PC-3 (cell line): ENCODE measurements around the gene SUMO3. TPM values are rescaled to one million over a fixed set of nuclear protein-coding genes. Genes with fewer than 3 reads are reported as not detected.

Experiments
- ATAC-seq: fragments of 200-7000 bp; cut with Tn5 transposase; 2 replicates; pipeline ENCODE4 v1.9.1; 2020; ENCODE audit warnings: mild to moderate bottlenecking, moderate library complexity
- BruUV-seq: library from RNA; stranded (reverse); fragments of 400-500 nt; replicated peaks from 2 replicates; lab custom pipeline; 2021; lab: Mats Ljungman, UMichigan
- CTCF ChIA-PET: fragments of 300-600 bp; sonication (Branson Sonifier 250); formaldehyde crosslinking; loops from one replicate; lab custom pipeline; 2022; ENCODE audit warnings: antibody characterized with exemption; lab: Charles Lee
- POLR2A ChIA-PET: fragments of 300-600 bp; sonication (Branson Sonifier 250); formaldehyde crosslinking; loops from one replicate; lab custom pipeline; 2022; ENCODE audit warnings: antibody characterized with exemption; ENCODE audit not compliant: unreplicated experiment; lab: Charles Lee
- DNase-seq: peaks from one replicate; pipeline ENCODE4 v3.0.0-alpha.2; 2015
- H2AFZ ChIP-seq: fragments of 300-600 bp; sonication (generic); 2 replicates; pipeline ENCODE4 v1.6.0; 2016; ENCODE audit warnings: antibody characterized with exemption, low read length
- H3F3A ChIP-seq: fragments of 300-600 bp; sonication (generic); one replicate; pipeline ENCODE4 v1.6.0; 2017; ENCODE audit warnings: antibody characterized with exemption, low read length, control low read depth, mild to moderate bottlenecking; ENCODE audit not compliant: unreplicated experiment
- H3K27ac ChIP-seq: fragments of 300-600 bp; sonication (generic); 2 replicates; pipeline ENCODE4 v1.5.1; 2016; ENCODE audit warnings: mild to moderate bottlenecking, low read length
- H3K27me3 ChIP-seq: fragments of 300-600 bp; sonication (generic); 2 replicates; pipeline ENCODE4 v1.6.1; 2016; ENCODE audit warnings: low read length, mixed read lengths
- H3K36me3 ChIP-seq: fragments of 300-600 bp; sonication (generic); 2 replicates; pipeline ENCODE4 v1.6.1; 2016; ENCODE audit warnings: low read depth, mixed run types, low read length, mixed read lengths
- H3K4me1 ChIP-seq: fragments of 300-600 bp; sonication (generic); 2 replicates; pipeline ENCODE4 v1.5.1; 2016; ENCODE audit warnings: low read length; ENCODE audit not compliant: insufficient read depth
- H3K4me2 ChIP-seq: fragments of 300-600 bp; sonication (generic); 2 replicates; pipeline ENCODE4 v1.6.0; 2016; ENCODE audit warnings: low read length
- H3K4me3 ChIP-seq: fragments of 300-600 bp; sonication (generic); 2 replicates; pipeline ENCODE4 v1.5.1; 2016; ENCODE audit warnings: mild to moderate bottlenecking, low read length, mixed read lengths
- H3K79me2 ChIP-seq: fragments of 300-600 bp; sonication (generic); 2 replicates; pipeline ENCODE4 v1.6.1; 2017; ENCODE audit warnings: low read length, mixed read lengths
- H3K9ac ChIP-seq: fragments of 300-600 bp; sonication (generic); 2 replicates; pipeline ENCODE4 v1.6.0; 2016; ENCODE audit warnings: mild to moderate bottlenecking, low read length
- H3K9me2 ChIP-seq: fragments of 300-600 bp; sonication (generic); replicated peaks from 2 replicates; pipeline ENCODE4 v1.6.1; 2016; ENCODE audit warnings: mixed run types, low read length, mixed read lengths
- H3K9me3 ChIP-seq: fragments of 300-600 bp; sonication (generic); 2 replicates; pipeline ENCODE4 v1.6.1; 2016; ENCODE audit warnings: low read length, mixed read lengths
- H4K20me1 ChIP-seq: fragments of 300-600 bp; sonication (generic); 2 replicates; pipeline ENCODE4 v1.6.1; 2016; ENCODE audit warnings: low read length, mixed read lengths
- EZH2 ChIP-seq: fragments of 300-600 bp; sonication (generic); IDR thresholded peaks from one replicate; pipeline ENCODE4 v1.6.1; 2017; ENCODE audit warnings: antibody characterized with exemption, mild to moderate bottlenecking, low read length; ENCODE audit not compliant: unreplicated experiment
- EZH2phosphoT487 ChIP-seq: fragments of 300-600 bp; sonication (generic); IDR thresholded peaks from 2 replicates; pipeline ENCODE4 v1.6.1; 2018; ENCODE audit warnings: mild to moderate bottlenecking, antibody characterized with exemption, low read length, borderline replicate concordance
- intact Hi-C: fragments of 100-400 bp; cut with micrococcal nuclease; formaldehyde crosslinking; loops from 2 replicates; pipeline ENCODE4 v1.9.0; 2023
- total RNA-seq: library from RNA; depleted of rRNA; stranded (reverse); fragments of >200 nt; gene quantifications from 2 replicates; pipeline ENCODE4 v1.2.3, GENCODE V29; 2014
- TF ChIP-seq, protein P1 (sequence below): fragments of 300-600 bp; sonication (generic); conservative IDR thresholded peaks from 2 replicates; pipeline ENCODE4 v1.5.1; 2017; ENCODE audit warnings: antibody characterized with exemption, low read depth, mild to moderate bottlenecking, low read length

SUMO3 gene
- total RNA-seq, 1 experiment from 2014 or later, result 242 TPM

DNA sequence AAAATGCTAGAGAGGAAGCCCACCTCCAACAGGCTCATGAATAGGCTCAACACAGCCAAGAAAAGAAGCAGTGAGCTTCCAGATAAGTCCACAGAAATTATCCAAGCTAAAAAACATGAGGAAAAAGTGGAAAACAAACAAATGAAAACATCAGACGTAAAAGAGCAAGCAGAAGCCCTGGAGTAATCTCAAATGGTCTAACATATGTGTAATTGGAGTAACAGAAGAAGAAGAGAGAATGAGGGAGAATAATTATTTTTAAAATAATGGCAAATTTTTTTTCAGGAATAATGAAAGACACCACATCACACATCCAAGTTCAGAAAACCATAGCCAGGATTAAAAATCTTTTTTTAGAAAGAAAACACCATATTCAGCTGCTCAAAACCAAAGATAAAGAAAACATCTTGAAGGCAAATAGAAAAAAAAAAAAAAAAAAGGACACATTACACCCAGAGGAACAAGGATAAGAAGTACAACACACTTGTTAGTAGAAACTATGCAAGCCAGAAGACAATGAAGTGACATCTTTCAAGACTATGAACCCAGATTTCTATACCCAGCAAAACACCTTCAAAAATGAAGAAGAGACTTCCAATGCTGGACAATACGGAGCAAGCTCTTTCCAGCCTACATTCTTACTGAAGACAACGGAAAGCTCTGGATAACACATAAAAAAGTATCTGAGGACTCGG lies 10.6 kb upstream of the SUMO3 start:
- intact Hi-C loops, result no loop called here
- Histone ChIP-seq H3K4me2 (no peak overlapping the region), H3K9ac (no peak overlapping the region), H3K9me2 (no peaks in the 10 kb centered on the region), H3K27ac (no peak overlapping the region), H2AFZ (no peak overlapping the region), H3K4me1 (no peaks in the 10 kb centered on the region), H3K4me3 (no peak overlapping the region), H4K20me1 (no peaks in the 10 kb centered on the region), H3K27me3 (no peaks in the 10 kb centered on the region), H3F3A (no peaks in the 10 kb centered on the region), H3K9me3 (peaks cover 15% of the 10 kb centered on the region; the same call in 1 of the 2 replicates), H3K79me2 (no peaks in the 10 kb centered on the region), H3K36me3 (no peaks in the 10 kb centered on the region)
- BruUV-seq, result no TSS peak
- CTCF ChIA-PET, result no interaction called here
- POLR2A ChIA-PET, result no interaction called here
- TF ChIP-seq EZH2 (no peak), EZH2phosphoT487 (no peak)
- TF ChIP-seq, protein P1, sequence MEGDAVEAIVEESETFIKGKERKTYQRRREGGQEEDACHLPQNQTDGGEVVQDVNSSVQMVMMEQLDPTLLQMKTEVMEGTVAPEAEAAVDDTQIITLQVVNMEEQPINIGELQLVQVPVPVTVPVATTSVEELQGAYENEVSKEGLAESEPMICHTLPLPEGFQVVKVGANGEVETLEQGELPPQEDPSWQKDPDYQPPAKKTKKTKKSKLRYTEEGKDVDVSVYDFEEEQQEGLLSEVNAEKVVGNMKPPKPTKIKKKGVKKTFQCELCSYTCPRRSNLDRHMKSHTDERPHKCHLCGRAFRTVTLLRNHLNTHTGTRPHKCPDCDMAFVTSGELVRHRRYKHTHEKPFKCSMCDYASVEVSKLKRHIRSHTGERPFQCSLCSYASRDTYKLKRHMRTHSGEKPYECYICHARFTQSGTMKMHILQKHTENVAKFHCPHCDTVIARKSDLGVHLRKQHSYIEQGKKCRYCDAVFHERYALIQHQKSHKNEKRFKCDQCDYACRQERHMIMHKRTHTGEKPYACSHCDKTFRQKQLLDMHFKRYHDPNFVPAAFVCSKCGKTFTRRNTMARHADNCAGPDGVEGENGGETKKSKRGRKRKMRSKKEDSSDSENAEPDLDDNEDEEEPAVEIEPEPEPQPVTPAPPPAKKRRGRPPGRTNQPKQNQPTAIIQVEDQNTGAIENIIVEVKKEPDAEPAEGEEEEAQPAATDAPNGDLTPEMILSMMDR, result no peak
- DNase-seq, result no peak
- ATAC-seq, result no peak

DNA sequence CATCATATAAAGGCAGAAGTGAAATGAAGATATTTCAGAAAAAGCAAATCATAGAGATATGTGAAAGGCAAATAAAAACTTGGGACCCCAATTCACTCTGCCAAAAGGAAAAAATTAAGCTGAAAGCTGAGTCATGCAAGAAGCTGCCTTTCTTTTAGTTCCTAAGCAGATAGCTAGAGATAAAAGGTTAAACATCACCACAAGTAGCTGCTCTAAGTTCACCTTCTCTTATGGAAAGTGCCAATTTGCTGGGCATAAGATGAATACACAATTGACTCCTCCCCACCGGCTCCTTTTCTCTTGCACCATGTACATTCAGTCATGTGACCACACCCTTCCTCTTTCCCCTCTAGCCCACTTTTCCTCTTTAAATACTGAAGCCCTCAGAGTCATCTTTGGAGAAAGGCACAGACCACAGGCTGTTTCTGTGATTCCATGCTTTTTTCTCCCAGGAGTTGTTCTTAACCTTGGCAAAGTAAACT lies 5.4 kb upstream of the SUMO3 start:
- H3K27ac ChIP-seq, result no peak overlapping the region
- no peak overlapping the region for H3K4me3 ChIP-seq
- H3K79me2 ChIP-seq, result 0 out of 2 replicates have a peak, but pooled peaks cover 3% of the 10 kb centered on the region
- ATAC-seq (no peak), DNase-seq (no peak)
- H3K9me3 ChIP-seq, result peaks cover 7% of the 10 kb centered on the region; the same call in 1 of the 2 replicates
- no peaks in the 10 kb centered on the region for H3F3A ChIP-seq
- intact Hi-C loops, result no loop called here
- POLR2A ChIA-PET, result no interaction called here
- H3K27me3 ChIP-seq, result no peaks in the 10 kb centered on the region
- no TSS peak for BruUV-seq
- no peaks in the 10 kb centered on the region for H3K36me3 ChIP-seq
- peaks cover 6% of the 10 kb centered on the region for H3K4me1 ChIP-seq
- TF ChIP-seq EZH2phosphoT487 (no peak), EZH2 (no peak)
- TF ChIP-seq, protein P1, result no peak
- no peaks in the 10 kb centered on the region for H4K20me1 ChIP-seq
- no peak overlapping the region for H3K9ac ChIP-seq
- CTCF ChIA-PET, result no interaction called here
- no peak overlapping the region for H2AFZ ChIP-seq
- no peaks in the 10 kb centered on the region for H3K9me2 ChIP-seq
- H3K4me2 ChIP-seq, result no peak overlapping the region
